K562 (cell line): ENCODE measurements around the gene C22orf39. TPM values are rescaled to one million over a fixed set of nuclear protein-coding genes. Genes with fewer than 3 reads are reported as not detected.

Experiments used
- ATF1 ChIP-seq, 2 experiments: fragments of 450-650 bp in 1 of 2; IDR thresholded peaks; 2 replicates each; pipeline ENCODE4 v1.6.1; 2016; ENCODE audit warnings: missing compliant biosample characterization in 1 of 2, missing genetic modification characterization in 1 of 2
- CSDE1 ChIP-seq, 2 experiments: fragments of 450-650 bp; IDR thresholded peaks; 2 replicates each; pipeline ENCODE4 v1.6.1; 2016; ENCODE audit warnings: mild to moderate bottlenecking in 1 of 2
- ERF ChIP-seq: fragments of 450-650 bp; formaldehyde crosslinking; IDR thresholded peaks from 2 replicates; pipeline ENCODE4 v1.4.0; 2020; ENCODE audit warnings: mild to moderate bottlenecking, mixed read lengths
- HDAC2 ChIP-seq: fragments of 450-650 bp; IDR thresholded peaks from 2 replicates; pipeline ENCODE4 v1.6.1; 2016; ENCODE audit warnings: mild to moderate bottlenecking
- HDAC8 ChIP-seq: fragments of 450-650 bp; IDR thresholded peaks from 2 replicates; pipeline ENCODE4 v1.6.1; 2016; ENCODE audit warnings: mild to moderate bottlenecking, missing genetic modification characterization, moderate library complexity, missing compliant biosample characterization
- NRF1 ChIP-seq, 2 experiments: fragments of 450-650 bp; IDR thresholded peaks in 1 of 2; conservative IDR thresholded peaks in 1 of 2; 2 replicates each; pipeline ENCODE4 v1.6.1; 2014; ENCODE audit warnings: mild to moderate bottlenecking in 2 of 2
- PCBP1 ChIP-seq: fragments of 200-400 bp; formaldehyde crosslinking; IDR thresholded peaks from 2 replicates; pipeline ENCODE4 v1.6.1; 2018; ENCODE audit warnings: mild to moderate bottlenecking, low read depth, low read length; ENCODE audit not compliant: poor library complexity, severe bottlenecking
- RBBP5 ChIP-seq: fragments of 200-600 bp; sonication (generic); IDR thresholded peaks from 2 replicates; pipeline ENCODE4 v1.6.1; 2012; ENCODE audit warnings: borderline replicate concordance, mild to moderate bottlenecking, low read length, control low read depth, inconsistent platforms; ENCODE audit not compliant: insufficient read depth, poor library complexity, severe bottlenecking
- TEAD1 ChIP-seq, 2 experiments: fragments of 450-650 bp in 1 of 2; sonication (generic) in 1 of 2; formaldehyde crosslinking; IDR thresholded peaks; 2 replicates each; pipeline versions ENCODE4 v1.4.0 to v1.8.0; 2020 to 2022; ENCODE audit warnings: mild to moderate bottlenecking in 2 of 2, missing genetic modification reagents in 1 of 2
- ZNF124 ChIP-seq: sonication (generic); formaldehyde crosslinking; IDR thresholded peaks from 2 replicates; pipeline ENCODE4 v1.8.1; 2022; ENCODE audit warnings: missing genetic modification reagents
- ZNF830 ChIP-seq: fragments of 250-450 bp; sonication (Bioruptor Pico); IDR thresholded peaks from 2 replicates; pipeline ENCODE4 v1.5.0; 2021; ENCODE audit warnings: mild to moderate bottlenecking
- polyA plus RNA-seq, 8 experiments: library from polyadenylated mRNA; depleted of rRNA in 4 of 8; stranded (reverse) in 5 of 8; unstranded in 3 of 8; fragments of >200 nt; fragmentation: Nextera tagmentation in 2 of 8; fragmentation: Illumina TruSeq in 1 of 8; extraction: Ambion mirVana in 2 of 8; extraction: Trizol in 1 of 8; gene quantifications; 2 replicates each; pipeline versions ENCODE4 v1.2.1 to v1.2.3, GENCODE V29; 2011 to 2014; ENCODE audit warnings: inconsistent platforms in 1 of 8, missing spikeins in 1 of 8
- total RNA-seq, 7 experiments: library from RNA; depleted of rRNA in 6 of 7; stranded (reverse); fragments of >200 nt in 6 of 7; fragmentation: Illumina TruSeq in 2 of 7; extraction: Trizol in 2 of 7; gene quantifications; 2 replicates each; pipeline versions ENCODE4 v1.2.1 to v1.2.3, GENCODE V29; 2011 to 2021; ENCODE audit warnings: low replicate concordance in 1 of 7
- TF ChIP-seq, protein P1 (sequence below): fragments of 250-450 bp; sonication (Bioruptor Pico); IDR thresholded peaks from 2 replicates; pipeline ENCODE4 v1.4.0; 2020; ENCODE audit warnings: borderline replicate concordance
- TF ChIP-seq, protein P2 (sequence below): fragments of 450-650 bp; IDR thresholded peaks from 2 replicates; pipeline ENCODE4 v1.6.1; 2016; ENCODE audit warnings: borderline replicate concordance
- TF ChIP-seq, protein P3 (sequence below), 2 experiments: fragments of 450-650 bp in 1 of 2; IDR thresholded peaks; 2 replicates each; pipeline ENCODE4 v1.6.1; 2011 to 2017; ENCODE audit warnings: low read depth in 2 of 2, antibody characterized with exemption in 1 of 2, borderline replicate concordance in 1 of 2, low read length in 1 of 2, mild to moderate bottlenecking in 1 of 2, mixed read lengths in 1 of 2; ENCODE audit not compliant: control insufficient read depth in 1 of 2
- TF ChIP-seq, protein P4 (sequence below): fragments of 450-650 bp; IDR thresholded peaks from 2 replicates; pipeline ENCODE4 v1.6.1; 2016; ENCODE audit warnings: antibody characterized with exemption
- TF ChIP-seq, protein P5 (sequence below), 2 experiments: fragments of 450-650 bp in 1 of 2; sonication (generic) in 1 of 2; formaldehyde crosslinking; conservative IDR thresholded peaks; 2 replicates each; pipeline versions ENCODE4 v1.4.0 to v1.8.1; 2020 to 2022; ENCODE audit warnings: mild to moderate bottlenecking in 1 of 2, missing genetic modification reagents in 1 of 2

C22orf39 gene
- total and polyA plus RNA-seq, 9 of the 15 experiments (the other 6 are each of a cell fraction or from before 2014, with no cell fraction given) = 20.4 to 139 (median 66.8) TPM

DNA sequence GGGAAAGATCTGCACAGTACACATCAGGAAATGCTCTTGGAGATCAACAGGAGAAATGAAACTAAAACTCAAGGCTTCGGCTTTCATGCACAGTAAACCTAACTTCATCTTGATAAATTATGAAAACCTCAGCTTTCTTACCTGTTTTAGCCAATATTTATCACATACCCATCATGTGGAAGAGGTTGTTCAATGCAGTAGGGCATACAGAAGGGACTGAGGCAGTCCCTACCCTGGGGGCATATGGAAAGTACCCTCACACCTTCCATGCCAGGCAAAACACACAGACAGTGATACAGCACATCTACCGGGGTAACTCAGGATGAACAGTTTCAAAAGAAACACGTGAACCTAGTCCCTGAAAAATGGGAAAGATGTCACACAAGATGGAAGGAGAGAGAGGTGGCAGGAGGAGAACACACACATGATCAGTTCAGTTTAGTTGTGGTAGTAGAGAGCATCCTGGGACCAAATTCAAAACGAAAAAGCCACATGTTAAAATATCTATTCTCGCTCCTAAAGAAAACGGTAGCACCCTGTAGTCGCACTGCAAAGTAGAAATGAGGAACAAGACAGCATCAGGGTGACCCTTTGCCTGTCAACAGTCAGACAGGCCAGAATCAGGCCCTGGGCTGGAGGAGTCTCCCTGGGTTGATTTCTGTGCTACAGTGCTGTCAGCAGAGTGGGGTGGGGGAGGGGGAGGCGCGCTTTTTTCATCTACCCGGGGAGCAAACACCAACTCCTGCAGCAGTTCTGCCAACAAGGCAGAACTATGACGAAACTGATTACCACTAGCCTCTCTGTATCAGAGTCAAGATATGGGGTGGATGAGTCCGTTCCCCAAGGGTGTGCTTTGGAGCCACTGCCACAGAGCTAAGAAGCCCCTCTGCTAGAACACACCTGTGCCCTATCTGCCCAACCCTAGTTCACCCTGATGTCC, 17.3 kb downstream of the C22orf39 start (continued):
- TF ChIP-seq, protein P1, sequence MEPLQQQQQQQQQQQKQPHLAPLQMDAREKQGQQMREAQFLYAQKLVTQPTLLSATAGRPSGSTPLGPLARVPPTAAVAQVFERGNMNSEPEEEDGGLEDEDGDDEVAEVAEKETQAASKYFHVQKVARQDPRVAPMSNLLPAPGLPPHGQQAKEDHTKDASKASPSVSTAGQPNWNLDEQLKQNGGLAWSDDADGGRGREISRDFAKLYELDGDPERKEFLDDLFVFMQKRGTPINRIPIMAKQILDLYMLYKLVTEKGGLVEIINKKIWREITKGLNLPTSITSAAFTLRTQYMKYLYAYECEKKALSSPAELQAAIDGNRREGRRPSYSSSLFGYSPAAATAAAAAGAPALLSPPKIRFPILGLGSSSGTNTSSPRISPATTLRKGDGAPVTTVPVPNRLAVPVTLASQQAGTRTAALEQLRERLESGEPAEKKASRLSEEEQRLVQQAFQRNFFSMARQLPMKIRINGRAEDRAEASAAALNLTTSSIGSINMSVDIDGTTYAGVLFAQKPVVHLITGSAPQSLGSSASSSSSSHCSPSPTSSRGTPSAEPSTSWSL (CRISPR knock-in tag) = peak; percentile 25; the same call in 1 of the 2 replicates
- TF ChIP-seq RBBP5 = peak; percentile 27
- TF ChIP-seq, protein P2, sequence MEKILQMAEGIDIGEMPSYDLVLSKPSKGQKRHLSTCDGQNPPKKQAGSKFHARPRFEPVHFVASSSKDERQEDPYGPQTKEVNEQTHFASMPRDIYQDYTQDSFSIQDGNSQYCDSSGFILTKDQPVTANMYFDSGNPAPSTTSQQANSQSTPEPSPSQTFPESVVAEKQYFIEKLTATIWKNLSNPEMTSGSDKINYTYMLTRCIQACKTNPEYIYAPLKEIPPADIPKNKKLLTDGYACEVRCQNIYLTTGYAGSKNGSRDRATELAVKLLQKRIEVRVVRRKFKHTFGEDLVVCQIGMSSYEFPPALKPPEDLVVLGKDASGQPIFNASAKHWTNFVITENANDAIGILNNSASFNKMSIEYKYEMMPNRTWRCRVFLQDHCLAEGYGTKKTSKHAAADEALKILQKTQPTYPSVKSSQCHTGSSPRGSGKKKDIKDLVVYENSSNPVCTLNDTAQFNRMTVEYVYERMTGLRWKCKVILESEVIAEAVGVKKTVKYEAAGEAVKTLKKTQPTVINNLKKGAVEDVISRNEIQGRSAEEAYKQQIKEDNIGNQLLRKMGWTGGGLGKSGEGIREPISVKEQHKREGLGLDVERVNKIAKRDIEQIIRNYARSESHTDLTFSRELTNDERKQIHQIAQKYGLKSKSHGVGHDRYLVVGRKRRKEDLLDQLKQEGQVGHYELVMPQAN = no peak
- TF ChIP-seq PCBP1 = no peak
- TF ChIP-seq, protein P3, sequence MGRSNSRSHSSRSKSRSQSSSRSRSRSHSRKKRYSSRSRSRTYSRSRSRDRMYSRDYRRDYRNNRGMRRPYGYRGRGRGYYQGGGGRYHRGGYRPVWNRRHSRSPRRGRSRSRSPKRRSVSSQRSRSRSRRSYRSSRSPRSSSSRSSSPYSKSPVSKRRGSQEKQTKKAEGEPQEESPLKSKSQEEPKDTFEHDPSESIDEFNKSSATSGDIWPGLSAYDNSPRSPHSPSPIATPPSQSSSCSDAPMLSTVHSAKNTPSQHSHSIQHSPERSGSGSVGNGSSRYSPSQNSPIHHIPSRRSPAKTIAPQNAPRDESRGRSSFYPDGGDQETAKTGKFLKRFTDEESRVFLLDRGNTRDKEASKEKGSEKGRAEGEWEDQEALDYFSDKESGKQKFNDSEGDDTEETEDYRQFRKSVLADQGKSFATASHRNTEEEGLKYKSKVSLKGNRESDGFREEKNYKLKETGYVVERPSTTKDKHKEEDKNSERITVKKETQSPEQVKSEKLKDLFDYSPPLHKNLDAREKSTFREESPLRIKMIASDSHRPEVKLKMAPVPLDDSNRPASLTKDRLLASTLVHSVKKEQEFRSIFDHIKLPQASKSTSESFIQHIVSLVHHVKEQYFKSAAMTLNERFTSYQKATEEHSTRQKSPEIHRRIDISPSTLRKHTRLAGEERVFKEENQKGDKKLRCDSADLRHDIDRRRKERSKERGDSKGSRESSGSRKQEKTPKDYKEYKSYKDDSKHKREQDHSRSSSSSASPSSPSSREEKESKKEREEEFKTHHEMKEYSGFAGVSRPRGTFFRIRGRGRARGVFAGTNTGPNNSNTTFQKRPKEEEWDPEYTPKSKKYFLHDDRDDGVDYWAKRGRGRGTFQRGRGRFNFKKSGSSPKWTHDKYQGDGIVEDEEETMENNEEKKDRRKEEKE (IDR thresholded peaks at IDR 0.05; ENCODE audit: borderline replicate concordance in 1 of 2, control insufficient read depth in 1 of 2, low read depth in 2 of 2, low read length in 1 of 2) = no peak
- TF ChIP-seq ZNF830 (CRISPR knock-in tag) = no peak
- TF ChIP-seq CSDE1 (IDR thresholded peaks at IDR 0.05) = no peak
- TF ChIP-seq ERF (CRISPR knock-in tag) = 0 out of 2 replicates have a peak, but pooled peaks have one; percentile 10
- TF ChIP-seq, protein P4, sequence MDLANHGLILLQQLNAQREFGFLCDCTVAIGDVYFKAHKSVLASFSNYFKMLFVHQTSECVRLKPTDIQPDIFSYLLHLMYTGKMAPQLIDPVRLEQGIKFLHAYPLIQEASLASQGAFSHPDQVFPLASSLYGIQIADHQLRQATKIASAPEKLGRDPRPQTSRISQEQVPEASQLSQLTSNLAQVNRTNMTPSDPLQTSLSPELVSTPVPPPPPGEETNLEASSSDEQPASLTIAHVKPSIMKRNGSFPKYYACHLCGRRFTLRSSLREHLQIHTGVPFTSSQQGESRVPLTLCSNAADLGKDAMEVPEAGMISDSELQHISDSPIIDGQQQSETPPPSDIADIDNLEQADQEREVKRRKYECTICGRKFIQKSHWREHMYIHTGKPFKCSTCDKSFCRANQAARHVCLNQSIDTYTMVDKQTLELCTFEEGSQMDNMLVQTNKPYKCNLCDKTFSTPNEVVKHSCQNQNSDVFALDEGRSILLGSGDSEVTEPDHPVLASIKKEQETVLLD = no peak
- TF ChIP-seq ZNF124 (CRISPR knock-in tag) = no peak
- 0 out of 4 replicates have a peak, but pooled peaks of 1 of the 2 experiments have one; percentile 25 for TF ChIP-seq TEAD1 (CRISPR knock-in tag; IDR thresholded peaks at IDR 0.05)
- TF ChIP-seq NRF1 (conservative IDR thresholded peaks at IDR 0.05 in 1 of 2, IDR thresholded peaks at IDR 0.05 in 1 of 2) = no peak
- no peak for TF ChIP-seq HDAC2
- 0 out of 2 replicates have a peak, but pooled peaks have one; percentile 56 for TF ChIP-seq HDAC8 (tag)
- TF ChIP-seq, protein P5, sequence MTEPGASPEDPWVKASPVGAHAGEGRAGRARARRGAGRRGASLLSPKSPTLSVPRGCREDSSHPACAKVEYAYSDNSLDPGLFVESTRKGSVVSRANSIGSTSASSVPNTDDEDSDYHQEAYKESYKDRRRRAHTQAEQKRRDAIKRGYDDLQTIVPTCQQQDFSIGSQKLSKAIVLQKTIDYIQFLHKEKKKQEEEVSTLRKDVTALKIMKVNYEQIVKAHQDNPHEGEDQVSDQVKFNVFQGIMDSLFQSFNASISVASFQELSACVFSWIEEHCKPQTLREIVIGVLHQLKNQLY (CRISPR knock-in tag; conservative IDR thresholded peaks at IDR 0.05) = 0 out of 4 replicates have a peak, but pooled peaks of 1 of the 2 experiments have one; percentile 59
- no peak for TF ChIP-seq ATF1 (CRISPR knock-in tag; IDR thresholded peaks at IDR 0.05)
- peak; percentile 90 for TF ChIP-seq ATF1 (tag; IDR thresholded peaks at IDR 0.05)
